ENCODE results near the gene AK1.

AK1 gene

DNA sequence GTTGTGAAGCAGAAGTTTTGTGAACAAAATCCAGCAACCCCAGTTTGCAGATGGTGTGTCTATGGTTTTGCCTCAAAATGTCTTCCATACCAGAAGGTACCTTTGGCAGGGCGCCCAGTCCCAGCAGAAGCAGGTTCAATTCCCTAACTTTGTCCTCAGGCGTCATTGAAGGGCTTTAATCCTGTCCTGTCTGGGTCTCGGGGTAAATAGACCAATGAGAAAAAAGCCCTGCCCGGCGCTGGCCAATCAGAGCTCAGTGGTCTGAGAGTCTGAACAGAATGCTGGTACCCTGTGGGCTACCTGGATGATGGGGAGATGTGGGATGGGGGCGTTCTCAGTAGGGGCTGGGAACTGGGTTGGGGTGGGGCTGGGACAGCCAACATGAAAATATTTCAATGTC, 45.6 kb upstream of the AK1 start:
- Histone ChIP-seq H3K27me3 (ENCODE audit: insufficient read depth, low read depth, severe bottlenecking) (peaks cover 3% of the 10 kb centered on the region), H3K36me3 (no peaks in the 10 kb centered on the region), H3K9me3 (ENCODE audit: severe bottlenecking) (no peaks in the 10 kb centered on the region), H3K27ac (no peak overlapping the region), H3K4me3 (ENCODE audit: low read depth, low read length) (no peak overlapping the region)
- TF ChIP-seq, protein P1, sequence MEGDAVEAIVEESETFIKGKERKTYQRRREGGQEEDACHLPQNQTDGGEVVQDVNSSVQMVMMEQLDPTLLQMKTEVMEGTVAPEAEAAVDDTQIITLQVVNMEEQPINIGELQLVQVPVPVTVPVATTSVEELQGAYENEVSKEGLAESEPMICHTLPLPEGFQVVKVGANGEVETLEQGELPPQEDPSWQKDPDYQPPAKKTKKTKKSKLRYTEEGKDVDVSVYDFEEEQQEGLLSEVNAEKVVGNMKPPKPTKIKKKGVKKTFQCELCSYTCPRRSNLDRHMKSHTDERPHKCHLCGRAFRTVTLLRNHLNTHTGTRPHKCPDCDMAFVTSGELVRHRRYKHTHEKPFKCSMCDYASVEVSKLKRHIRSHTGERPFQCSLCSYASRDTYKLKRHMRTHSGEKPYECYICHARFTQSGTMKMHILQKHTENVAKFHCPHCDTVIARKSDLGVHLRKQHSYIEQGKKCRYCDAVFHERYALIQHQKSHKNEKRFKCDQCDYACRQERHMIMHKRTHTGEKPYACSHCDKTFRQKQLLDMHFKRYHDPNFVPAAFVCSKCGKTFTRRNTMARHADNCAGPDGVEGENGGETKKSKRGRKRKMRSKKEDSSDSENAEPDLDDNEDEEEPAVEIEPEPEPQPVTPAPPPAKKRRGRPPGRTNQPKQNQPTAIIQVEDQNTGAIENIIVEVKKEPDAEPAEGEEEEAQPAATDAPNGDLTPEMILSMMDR (IDR thresholded peaks at IDR 0.05; ENCODE audit: low read depth, low read length), result no peak
- DNase-seq, result peak; percentile 62

DNA sequence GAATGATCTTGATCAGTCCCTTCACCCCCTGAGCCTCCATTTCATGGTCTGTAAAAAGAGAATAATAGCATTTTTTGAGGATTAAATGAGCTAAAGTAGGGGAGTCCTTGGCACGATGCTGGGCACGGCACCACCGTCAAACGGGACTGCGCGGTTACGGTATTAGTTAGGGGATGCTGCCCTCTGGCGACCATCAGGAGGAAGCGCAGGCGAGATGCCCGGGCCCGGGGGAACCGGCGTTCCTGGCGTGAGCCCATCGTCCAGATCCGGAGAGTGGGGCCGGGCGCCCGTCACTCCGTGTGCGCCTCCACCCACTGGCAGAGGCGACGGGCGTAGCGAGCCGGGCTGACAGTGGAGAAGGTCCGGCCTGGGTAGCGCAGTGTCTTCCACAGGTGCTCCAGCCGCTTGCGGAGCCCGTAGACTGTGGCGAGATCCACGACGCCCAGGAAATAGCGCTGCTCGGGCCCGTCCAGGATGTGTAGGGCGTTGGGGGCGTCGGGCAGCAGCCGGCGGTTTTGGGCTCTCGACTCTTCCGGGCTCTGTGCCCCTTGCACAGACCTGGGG, 44.2 kb upstream of the AK1 start:
- Histone ChIP-seq H3K4me3 (ENCODE audit: low read depth, low read length) (no peak overlapping the region), H3K27ac (no peak overlapping the region)

DNA sequence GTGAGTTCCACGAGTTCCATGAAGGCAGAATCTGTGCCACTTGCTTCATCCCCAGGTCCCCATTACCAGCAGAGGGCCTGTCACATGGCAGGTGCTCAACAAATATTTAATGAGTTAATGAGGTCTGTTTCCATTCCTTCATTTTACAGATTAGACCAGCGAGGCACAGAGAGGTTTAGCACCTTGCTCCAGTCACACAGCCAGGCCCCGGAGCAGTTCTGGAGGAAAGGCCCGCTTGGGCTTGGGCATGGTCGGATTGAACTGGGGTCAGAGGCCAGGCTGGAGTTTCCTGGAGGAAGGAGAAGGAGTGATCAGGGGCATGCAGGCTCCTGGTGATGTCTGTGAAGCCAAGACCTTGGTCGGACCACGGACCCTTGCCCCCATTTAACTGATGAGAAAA, 43.3 kb upstream of the AK1 start:
- no peaks in the 10 kb centered on the region for H3K36me3 ChIP-seq
- no peak for DNase-seq
- no peak overlapping the region for H3K4me3 ChIP-seq (ENCODE audit: low read depth, low read length)
- TF ChIP-seq, protein P1 (IDR thresholded peaks at IDR 0.05; ENCODE audit: low read depth, low read length), result no peak
- H3K9me3 ChIP-seq (ENCODE audit: severe bottlenecking), result no peaks in the 10 kb centered on the region
- no peak overlapping the region for H3K27ac ChIP-seq
- peaks cover 3% of the 10 kb centered on the region for H3K27me3 ChIP-seq (ENCODE audit: insufficient read depth, low read depth, severe bottlenecking)

More for the DNA sequence above, 44.2 kb upstream of the AK1 start:
- H3K9me3 ChIP-seq (ENCODE audit: severe bottlenecking), result no peaks in the 10 kb centered on the region
- DNase-seq, result peak; percentile 71
- peaks cover 3% of the 10 kb centered on the region for H3K27me3 ChIP-seq (ENCODE audit: insufficient read depth, low read depth, severe bottlenecking)
- no peaks in the 10 kb centered on the region for H3K36me3 ChIP-seq
- TF ChIP-seq, protein P1 (IDR thresholded peaks at IDR 0.05; ENCODE audit: low read depth, low read length), result peak; percentile 97

- no peak for DNase-seq
- no peak overlapping the region for H3K27ac ChIP-seq
- no peaks in the 10 kb centered on the region for H3K9me3 ChIP-seq (ENCODE audit: severe bottlenecking)
Observed at GRCh38 chr9:127919253-127919815, 41.9 kb upstream of the AK1 start.

DNA sequence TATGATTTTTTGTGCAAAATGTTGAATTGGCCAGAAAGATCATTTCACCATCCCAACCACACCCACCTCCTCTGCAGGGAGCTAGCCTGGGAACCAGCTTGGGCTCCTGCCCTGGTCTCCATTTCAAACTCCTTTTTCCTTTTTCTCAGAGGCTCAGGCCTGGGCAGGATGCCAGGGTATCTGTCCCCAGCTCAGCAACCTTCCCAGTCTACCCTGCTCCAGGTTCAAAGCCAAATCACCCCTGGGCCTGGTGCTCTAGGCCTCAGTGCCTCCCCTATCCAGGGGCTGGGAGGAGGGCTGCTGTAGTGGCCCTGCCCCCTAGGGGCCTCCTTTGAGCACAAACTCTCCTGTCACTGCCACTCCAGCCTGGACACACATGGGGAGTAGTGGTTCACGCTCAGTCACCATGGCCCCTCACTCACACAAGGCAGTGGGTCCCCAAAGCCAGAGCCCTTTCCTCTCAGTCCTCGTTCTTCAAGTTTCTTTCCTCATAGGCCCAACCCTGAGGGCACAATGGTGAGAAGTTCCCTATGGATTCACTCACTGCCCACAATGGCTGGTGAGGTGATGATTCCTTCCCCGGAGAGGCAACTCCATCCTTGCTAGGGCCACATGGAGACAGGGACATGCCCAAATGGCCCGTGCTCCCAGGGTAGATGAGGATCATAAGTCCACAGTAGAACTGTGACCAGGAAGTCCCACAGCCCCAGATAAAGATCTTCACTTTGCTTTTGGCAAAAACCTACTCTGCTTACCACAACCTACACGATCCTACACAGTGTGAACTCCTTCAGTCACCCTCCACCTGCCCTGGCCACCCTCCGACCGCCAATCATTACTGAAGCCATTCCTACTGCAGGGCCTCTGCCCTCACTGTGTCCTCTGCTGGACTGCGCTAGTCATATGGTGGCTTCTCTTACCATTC, 41.0 kb upstream of the AK1 start:
- H3K9me3 ChIP-seq (ENCODE audit: severe bottlenecking), result no peaks in the 10 kb centered on the region
- peaks cover 4% of the 10 kb centered on the region; the same call in 1 of the 2 replicates for H3K36me3 ChIP-seq
- TF ChIP-seq, protein P1 (IDR thresholded peaks at IDR 0.05; ENCODE audit: low read depth, low read length), result peak; percentile 74
- no peak overlapping the region for H3K27ac ChIP-seq
- H3K4me3 ChIP-seq (ENCODE audit: low read depth, low read length), result no peak overlapping the region
- peak; percentile 66 for DNase-seq
- H3K27me3 ChIP-seq (ENCODE audit: insufficient read depth, low read depth, severe bottlenecking), result peaks cover 3% of the 10 kb centered on the region

More at GRCh38 chr9:127919253-127919815, 41.9 kb upstream of the AK1 start:
- Histone ChIP-seq H3K4me3 (ENCODE audit: low read depth, low read length) (no peak overlapping the region), H3K27me3 (ENCODE audit: insufficient read depth, low read depth, severe bottlenecking) (peaks cover 3% of the 10 kb centered on the region), H3K36me3 (no peaks in the 10 kb centered on the region)
- TF ChIP-seq, protein P1 (IDR thresholded peaks at IDR 0.05; ENCODE audit: low read depth, low read length), result no peak
